ENCODE results near the gene TC2N.

- TF ChIP-seq, protein P1, sequence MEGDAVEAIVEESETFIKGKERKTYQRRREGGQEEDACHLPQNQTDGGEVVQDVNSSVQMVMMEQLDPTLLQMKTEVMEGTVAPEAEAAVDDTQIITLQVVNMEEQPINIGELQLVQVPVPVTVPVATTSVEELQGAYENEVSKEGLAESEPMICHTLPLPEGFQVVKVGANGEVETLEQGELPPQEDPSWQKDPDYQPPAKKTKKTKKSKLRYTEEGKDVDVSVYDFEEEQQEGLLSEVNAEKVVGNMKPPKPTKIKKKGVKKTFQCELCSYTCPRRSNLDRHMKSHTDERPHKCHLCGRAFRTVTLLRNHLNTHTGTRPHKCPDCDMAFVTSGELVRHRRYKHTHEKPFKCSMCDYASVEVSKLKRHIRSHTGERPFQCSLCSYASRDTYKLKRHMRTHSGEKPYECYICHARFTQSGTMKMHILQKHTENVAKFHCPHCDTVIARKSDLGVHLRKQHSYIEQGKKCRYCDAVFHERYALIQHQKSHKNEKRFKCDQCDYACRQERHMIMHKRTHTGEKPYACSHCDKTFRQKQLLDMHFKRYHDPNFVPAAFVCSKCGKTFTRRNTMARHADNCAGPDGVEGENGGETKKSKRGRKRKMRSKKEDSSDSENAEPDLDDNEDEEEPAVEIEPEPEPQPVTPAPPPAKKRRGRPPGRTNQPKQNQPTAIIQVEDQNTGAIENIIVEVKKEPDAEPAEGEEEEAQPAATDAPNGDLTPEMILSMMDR (IDR thresholded peaks at IDR 0.05): no peak
- TF ChIP-seq POLR2A (IDR thresholded peaks at IDR 0.05) (no peak), POLR2AphosphoS5 (IDR thresholded peaks at IDR 0.05) (no peak)
Observed at GRCh38 chr14:91888641-91889476, 21.5 kb upstream of the TC2N start.
